Stromal cell of bone marrow (primary cell): ENCODE data around the gene LAMC3.
A peak's percentile ranks its signal among the peaks of the same experiment; 100 is the strongest.

ENCODE experiments used
- DNase-seq: peaks from one replicate; pipeline ENCODE4 v3.0.0-alpha.2; 2012; ENCODE audit warnings: low read depth

Gene LAMC3

DNA sequence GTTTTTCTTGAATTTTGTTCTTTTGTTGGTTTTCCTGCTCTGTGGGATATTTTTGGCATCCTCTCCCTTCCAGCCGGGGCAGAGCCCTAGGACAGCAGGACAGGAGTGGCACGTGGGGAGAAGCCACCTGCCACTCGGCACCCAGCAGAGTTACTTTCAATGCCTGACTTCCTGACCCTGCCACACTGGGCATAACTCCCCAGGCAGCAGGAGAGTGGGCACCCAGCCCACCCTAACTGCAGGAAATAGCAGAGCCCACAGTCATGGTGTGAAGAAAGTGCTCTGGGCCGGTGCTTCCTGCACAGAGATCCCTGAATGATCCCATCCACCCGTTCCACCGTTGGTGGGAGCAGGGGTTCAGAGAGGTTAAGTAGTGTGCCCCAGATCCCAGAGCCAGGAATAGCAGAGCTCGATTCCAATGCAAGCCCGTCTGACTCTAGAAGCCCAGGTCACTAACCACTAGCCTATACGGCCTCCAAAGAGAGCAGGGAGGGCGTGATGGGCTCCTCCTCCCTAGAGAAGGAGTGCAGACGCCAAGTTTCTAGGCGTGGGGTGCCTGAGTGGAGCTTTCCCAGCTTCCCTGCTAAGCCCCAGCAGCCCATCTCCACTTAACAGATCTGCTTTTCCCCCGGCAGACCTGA is 108.3 kb downstream of the LAMC3 start:
- DNase-seq = no peak

DNA sequence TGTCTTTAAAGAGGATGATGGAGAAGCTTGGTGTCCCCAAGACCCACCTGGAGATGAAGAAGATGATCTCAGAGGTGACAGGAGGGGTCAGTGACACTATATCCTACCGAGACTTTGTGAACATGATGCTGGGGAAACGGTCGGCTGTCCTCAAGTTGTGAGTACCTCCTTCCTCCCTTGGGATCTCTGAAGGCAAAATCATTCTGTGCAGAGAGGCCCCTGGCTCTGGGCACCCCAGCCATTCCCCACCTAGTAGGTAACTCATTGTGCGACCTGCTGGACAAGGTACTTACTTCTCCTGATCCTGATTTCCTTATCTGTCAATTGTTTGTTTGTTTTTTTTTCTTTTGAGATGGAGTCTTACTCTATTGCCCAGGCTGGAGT is 108.8 kb downstream of the LAMC3 start:
- no peak for DNase-seq

DNA sequence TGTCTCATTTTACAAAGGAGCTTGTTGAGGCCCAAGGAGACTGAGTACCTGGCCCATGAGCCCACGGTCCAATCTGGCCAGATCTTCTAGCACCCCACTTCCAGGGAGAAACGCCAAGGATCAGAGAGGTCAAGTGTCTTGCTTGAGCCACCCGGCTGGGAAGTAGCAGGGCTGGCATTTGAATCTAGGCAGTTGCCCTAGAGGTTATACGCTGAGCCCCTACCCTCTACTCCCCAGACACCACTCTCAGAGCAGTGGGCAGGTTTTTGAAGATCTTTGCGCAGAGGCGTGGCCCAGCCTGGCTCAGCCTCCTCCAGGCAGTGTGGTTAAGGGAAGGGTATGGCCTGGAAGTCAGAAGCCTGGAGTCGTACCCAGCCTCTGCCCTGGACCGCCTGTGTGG is 110.6 kb downstream of the LAMC3 start:
- no peak for DNase-seq

DNA sequence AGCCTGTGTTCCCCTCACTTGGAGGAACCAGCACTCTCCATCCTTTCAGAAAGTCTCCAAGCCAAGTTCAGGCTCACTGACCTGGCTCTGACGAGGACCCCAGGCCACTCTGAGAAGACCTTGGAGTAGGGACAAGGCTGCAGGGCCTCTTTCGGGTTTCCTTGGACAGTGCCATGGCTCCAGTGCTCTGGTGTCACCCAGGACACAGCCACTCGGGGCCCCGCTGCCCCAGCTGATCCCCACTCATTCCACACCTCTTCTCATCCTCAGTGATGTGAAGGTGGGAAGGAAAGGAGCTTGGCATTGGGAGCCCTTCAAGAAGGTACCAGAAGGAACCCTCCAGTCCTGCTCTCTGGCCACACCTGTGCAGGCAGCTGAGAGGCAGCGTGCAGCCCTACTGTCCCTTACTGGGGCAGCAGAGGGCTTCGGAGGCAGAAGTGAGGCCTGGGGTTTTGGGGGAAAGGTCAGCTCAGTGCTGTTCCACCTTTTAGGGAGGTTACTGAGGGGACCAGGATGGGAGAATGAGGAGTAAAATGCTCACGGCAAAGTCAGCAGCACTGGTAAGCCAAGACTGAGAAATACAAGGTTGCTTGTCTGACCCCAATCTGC is 111.8 kb downstream of the LAMC3 start:
- DNase-seq = no peak

DNA sequence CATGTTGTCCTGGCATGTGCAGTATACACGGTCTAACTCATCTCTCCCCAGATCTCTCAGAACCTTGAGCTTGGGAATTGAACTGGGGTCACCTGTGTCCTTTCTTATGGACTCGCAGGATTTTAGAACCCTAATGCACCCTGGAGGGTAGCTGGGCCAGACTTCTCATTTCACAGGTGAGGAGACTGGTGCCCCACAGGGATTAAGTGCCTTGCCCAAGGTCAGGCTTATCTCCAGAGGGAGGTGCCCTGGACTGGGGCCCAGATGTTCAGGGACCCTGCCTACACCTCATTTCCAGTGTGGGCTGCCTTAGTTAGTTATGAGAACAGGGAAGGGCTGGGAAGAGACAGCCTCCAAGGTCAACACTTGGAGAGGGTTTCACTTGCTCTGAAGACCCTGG is 112.4 kb downstream of the LAMC3 start:
- no peak for DNase-seq

DNA sequence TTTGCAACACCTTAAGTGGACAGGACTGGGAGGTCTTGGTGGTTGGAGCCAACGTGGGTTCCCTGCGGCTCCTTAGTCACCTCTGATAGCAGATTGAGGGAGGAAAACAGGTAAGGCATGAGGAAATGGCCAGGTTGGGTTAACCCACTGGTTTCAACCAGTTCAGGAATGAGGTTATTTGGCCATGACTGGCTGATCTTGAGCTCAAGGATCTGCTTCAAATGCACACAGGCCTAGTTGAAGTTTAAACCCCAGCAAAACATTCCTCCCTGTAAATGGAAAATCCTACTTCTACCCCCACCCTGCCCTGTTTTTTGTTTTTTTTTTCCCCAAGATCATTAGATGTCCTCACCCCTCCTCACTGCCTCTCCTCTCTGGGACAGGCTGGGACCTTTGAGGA is 113.2 kb downstream of the LAMC3 start:
- DNase-seq = no peak

DNA sequence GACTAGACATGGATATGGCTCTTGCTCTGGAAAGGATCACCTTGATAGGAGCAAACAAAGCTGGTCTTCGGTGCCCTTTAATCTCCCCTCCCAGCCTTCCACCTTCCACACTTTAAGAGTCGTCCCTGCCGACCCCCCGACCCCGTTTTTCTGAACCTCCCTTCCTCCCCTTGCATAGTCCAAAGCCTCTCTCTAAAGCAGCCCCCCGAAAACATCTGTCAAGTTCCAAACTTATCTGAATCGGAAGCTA is 116.0 kb downstream of the LAMC3 start:
- DNase-seq = no peak

DNA sequence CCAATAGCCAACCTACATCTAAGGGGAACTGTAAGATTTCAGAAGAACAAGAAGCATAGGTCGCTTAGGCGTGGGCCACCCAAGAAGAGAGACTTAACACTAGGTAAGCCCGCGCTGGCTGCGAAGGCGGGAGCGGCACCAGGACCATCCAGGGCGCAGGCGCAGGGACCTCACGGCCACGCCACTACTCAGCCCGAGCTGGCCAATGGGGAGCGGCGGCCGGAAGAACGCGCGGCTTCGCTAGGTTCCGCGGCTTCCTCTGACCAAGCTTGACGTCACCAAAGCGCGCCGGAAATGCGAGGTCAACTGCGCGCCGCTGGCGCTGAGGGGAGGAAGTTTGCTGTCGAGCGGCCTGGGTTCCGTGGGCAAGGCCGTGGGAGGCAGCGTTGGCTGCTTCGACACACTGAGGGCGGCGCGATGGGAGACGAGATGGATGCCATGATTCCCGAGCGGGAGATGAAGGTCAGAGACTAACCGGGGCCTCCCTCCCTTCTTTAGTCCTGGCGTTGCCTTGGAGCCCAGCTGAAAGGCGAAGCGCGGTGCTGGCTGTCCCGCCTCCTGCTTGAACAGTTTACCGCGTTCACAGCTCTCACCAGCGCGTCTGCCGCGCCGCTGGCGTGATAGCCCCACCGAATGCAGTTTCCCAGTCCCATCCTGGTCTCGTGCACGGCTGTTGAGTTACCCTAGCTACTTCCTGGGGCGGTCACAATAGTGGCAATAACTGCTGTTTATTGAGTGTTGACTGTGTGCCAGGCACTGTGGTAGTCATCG is 116.5 kb downstream of the LAMC3 start, which contains the start of gene NUP214:
NUP214 (plus strand) TSS at position 299 of the 771 bp plus-strand sequence; CDS start at position 418, 119 bp downstream.
- peak; percentile 95 for DNase-seq

DNA sequence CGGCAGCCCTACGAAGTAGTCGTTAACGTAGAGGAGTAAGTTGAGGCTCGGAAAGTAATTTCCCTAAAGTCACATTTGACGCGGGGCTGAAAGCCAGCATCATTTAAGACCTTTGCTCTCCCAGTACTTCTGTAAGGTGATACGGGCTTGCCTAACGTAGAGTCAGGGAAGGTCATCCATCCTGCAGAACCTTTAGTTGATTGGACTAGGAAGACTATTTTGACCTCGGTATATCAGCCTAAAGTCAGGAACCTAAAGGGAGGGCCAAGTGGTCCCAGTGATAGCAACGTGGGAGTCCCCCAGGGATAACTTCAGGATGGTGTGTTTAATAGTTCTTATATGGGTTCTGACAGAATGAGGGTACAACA is 117.1 kb downstream of the LAMC3 start:
- DNase-seq = no peak

DNA sequence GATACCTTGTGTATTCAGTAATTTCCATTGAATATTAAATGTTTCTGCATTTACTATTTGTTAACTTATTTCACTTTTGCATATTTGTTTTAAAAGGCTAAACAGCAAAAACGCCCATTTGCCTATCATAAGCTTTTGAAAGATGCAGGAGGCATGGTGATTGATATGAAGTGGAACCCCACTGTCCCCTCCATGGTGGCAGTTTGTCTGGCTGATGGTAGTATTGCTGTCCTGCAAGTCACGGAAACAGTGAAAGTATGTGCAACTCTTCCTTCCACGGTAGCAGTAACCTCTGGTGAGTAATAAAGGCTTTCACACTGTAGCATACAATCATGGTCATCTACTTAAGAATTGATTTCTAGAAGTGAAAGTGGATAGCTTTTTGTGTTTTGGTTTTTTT is 120.2 kb downstream of the LAMC3 start:
- DNase-seq = no peak

DNA sequence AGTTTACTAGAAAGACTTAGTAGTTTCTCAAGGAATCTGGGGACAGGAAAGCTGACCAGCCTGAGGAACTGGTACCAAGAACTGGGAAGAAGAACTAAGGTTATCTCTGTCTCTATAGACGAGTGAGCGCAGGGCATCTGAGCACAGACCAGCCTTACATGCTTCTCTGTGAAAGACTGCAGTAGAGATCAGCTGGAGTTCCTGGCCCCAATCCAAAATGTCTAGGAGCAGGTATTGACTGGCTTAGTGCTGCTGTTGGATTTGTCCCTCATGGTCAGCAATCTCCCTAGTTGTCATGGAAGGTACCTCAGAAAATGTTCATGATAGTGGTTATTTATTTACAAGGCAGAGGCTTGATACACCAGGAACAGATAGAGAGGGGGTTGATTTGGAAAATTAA is 129.7 kb downstream of the LAMC3 start:
- DNase-seq = no peak

DNA sequence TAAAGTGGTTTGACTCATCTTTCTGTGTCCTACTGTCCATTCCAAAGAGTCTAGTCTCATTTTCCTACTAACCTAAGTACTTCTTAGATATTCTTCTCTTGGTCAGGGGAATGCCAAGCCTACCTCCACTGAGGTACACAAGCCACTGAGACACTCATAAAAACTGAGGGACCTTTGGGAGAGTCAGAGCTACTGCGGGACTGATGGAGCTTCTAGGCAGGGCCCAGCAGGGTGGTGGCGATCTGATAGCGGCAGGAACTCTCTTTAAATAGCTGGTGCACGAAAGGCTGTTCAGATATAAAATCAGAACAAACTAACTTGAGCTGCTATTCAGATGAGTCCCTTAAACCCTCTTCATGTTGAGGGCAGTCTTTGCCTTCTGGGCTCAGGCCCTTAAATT is 131.1 kb downstream of the LAMC3 start:
- DNase-seq = no peak

DNA sequence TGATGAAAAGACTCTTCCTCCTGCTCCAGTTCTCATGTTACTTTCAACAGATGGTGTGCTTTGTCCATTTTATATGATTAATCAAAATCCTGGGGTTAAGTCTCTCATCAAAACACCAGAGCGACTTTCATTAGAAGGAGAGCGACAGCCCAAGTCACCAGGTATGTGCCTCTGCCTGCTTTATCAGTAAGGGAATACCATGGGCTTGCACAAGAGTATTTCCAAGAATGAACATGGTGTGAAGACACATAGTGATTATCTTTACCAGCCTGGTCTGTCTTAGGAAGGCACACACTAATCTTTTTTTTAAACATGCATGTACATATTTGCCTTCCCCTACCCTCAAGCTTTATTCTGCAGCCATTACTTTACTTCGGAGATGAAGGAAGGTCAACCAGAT is 131.6 kb downstream of the LAMC3 start:
- no peak for DNase-seq

DNA sequence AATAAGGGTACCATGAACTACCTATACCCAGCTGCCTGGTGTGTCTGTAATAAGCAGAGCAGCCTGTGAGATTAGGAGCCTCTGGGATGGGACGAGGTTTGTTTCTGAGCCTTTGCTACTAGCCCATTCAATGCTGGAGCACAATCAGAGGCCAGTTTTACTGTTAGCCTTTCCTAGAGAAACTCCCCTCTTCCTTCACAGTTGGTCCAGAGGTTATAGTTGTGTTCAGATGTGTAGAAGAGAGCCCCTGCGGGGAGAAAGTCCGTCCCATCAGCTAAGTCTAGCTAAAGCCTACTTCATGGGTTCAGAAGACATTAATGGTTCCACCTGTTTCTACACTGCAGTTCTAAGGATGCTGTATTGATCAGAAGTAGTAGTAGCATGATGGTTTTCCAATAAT is 133.2 kb downstream of the LAMC3 start:
- no peak for DNase-seq
